Hepatocyte (in vitro differentiated cells): ENCODE measurements around the gene SLC35C1.

Experiments used
- CTCF ChIP-seq: fragments of 200-600 bp; sonication (generic); IDR thresholded peaks from 2 replicates; pipeline ENCODE4 v1.5.1; 2016; ENCODE audit warnings: antibody characterized with exemption, mild to moderate bottlenecking; ENCODE audit not compliant: poor library complexity
- EZH2phosphoT487 ChIP-seq: fragments of 200-600 bp; sonication (generic); IDR thresholded peaks from one replicate; pipeline ENCODE4 v1.6.1; 2018; ENCODE audit warnings: antibody characterized with exemption, mild to moderate bottlenecking, low read depth, moderate library complexity; ENCODE audit not compliant: unreplicated experiment, severe bottlenecking

- no peak for TF ChIP-seq CTCF
- TF ChIP-seq EZH2phosphoT487: no peak
Measured at GRCh38 chr11:45778341-45778740, 26.6 kb upstream of the SLC35C1 start.
